Hindlimb muscle (tissue), 1 donor: ENCODE results near the gene GNB2. TPM values are rescaled to one million over a fixed set of nuclear protein-coding genes. Genes with fewer than 3 reads are reported as not detected.
A peak's percentile ranks its signal among the peaks of the same experiment; 100 is the strongest.
"Not testable (repeated sequence)": the region's sequence is repeated elsewhere in the genome, so short reads cannot be mapped to it uniquely, and the experiment has no call there.

Experiments
- DNase-seq: peaks from one replicate; pipeline ENCODE4 v3.0.0-alpha.2; 2013
- polyA plus RNA-seq: library from polyadenylated mRNA; unstranded; fragments of 120-200 nt; gene quantifications from one replicate; pipeline ENCODE4 v1.2.1, GENCODE V29; 2013; ENCODE audit not compliant: insufficient read length

Gene GNB2
- 159 TPM for polyA plus RNA-seq

DNA sequence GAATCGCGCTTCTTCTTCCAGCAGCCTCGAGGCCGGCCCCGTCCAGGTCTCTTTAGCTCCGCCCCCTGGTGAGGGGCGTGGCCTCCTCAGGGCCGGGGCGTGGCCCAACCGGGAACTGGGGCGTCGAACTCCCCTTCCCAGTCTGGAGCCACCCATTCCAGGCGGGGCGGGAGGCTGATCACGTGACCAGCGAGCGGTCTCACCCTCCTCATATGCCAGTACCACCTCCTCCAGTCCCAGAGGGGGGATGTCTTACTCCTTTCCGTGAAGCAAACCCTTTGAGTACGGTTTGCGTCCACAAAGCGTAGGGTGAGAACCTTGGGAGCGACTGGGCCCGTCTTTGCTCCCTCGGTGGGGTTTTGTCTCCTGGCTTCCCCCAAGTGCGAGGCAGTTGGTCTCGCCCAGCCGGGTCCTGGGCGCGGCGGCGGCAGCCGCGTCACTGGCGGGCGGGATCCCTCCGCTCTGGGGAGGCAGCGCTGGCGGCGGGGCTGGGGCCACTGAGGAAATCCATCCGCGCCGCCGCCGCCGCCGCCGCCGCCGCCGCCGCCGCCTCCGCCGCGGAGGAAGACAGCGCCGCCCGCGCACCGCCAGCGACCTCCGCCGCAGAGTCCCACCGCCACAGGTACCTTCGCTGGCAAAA is at the start of gene GNB2:
Gene GNB2, plus strand, starts transcription at position 439 of the 640 bp plus-strand sequence. CDS start 2,526 bp downstream, outside the sequence.
- DNase-seq: peak; percentile 98

DNA sequence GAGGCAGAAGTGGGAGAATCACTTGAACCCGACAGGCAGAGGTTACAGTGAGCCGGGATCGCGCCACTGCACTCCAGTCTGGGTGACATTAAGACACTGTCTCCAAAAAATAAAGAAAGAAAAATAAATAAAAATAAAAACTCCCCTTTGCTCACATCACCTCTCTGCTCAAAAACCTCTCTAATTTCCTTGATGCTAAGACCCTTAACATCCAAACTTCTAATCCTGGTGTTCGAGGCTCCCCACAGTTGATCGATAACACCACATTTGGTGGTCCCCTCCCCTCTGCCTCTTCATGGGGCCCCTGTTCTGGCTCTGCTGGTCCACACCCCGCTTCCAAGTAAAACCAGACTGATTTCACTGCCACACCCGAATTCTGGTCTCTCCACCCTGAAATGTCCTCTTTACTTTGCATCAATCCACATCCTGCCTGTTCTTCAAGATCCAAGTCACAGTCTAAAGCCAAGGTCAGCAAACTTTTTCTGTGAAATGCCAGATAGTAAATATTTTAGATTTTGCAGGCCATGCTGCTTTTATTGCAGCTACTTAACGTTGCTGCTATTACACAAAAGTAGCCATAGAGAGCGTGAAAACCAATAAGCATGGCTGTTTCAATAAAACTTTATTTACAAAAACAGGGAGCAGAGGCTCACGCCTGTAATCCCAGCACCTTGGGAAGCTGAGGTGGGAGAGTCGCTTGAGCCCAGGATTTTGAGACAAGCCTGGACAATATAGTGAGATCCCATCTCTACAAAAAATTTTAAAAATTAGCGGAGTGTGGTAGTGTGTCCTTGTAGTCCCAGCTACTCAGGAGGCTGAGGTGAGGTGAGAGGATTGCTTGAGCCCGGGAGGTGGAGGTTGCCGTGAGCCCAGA is 49.4 kb upstream of the GNB2 start:
- no peak for DNase-seq

GRCh38 chr7:100626055-100626454 is 47.5 kb upstream of the GNB2 start:
- no peak for DNase-seq

DNA sequence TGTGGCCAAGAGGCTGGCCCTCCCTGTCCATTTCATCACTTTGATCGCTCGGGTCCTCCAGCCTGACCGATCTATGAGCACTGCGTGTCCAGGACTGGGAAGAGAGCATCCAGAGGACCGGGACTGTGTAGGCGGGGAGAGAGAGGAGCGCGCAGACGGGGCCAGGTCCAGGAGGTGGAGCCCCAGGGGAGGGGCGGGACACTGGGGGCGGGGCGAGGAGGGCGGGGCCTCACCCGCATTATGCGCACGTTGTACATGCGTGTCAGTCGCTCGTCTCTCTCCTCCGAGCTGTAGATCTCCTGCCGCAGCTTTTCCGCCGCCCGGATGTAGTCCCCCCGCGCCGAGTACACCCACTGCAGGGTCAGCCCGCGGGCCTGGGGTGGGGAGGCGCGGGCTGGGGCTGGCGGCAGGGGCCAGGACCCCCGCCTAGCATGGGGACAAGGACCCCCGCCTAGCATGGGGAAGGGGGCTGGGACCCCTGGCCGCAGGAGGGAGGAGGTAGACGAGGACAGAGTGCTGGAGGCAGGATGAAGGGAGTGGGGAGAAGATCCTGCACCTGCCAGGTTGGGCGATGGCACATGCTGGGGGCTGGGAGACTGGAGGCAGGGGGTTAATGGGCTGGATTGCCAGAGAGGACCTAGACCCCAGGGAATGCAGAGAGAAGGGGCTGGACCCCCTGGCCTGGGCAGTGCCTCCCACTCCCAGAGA is 46.9 kb upstream of the GNB2 start:
- DNase-seq: peak; percentile 58

DNA sequence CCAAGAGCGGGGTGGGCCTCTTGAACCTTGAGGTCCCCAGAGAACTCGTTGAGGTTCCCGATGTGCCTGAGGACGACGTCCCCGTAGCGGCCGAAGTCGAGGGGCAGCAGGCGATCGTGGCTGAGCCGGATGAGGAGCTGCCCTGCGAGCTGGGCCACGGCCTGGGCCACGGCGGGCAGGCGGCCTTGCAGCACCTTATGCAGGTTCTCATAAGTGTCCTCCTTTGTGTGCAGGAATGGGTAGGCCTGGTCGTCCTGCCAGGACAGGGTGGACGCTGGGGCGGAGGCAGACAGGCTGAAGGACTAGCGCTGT is 46.3 kb upstream of the GNB2 start:
- DNase-seq: no peak

- DNase-seq: no peak
Measured at GRCh38 chr7:100629117-100629716, 44.3 kb upstream of the GNB2 start.

DNA sequence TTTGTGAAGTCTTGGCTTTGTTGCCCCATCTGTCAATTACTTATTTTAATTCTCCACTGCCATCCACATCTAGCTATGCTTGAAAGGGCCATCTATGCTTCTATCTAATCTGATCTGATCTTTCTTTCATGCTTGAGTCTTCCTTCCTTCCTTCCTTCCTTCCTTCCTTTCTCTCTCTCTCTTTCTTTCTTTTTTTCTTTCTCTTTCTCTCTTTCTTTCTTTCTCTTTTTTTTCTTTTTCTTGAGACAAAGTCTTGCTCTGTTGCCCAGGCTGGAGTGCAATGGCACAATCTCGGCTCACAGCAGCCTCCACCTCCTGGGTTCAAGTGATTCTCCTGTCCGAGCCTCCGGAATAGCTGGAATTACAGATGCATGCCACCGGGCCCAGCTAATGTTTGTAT is 43.5 kb upstream of the GNB2 start:
- no peak for DNase-seq

GRCh38 chr7:100632951-100633717 is 40.4 kb upstream of the GNB2 start:
- DNase-seq: peak; percentile 57

DNA sequence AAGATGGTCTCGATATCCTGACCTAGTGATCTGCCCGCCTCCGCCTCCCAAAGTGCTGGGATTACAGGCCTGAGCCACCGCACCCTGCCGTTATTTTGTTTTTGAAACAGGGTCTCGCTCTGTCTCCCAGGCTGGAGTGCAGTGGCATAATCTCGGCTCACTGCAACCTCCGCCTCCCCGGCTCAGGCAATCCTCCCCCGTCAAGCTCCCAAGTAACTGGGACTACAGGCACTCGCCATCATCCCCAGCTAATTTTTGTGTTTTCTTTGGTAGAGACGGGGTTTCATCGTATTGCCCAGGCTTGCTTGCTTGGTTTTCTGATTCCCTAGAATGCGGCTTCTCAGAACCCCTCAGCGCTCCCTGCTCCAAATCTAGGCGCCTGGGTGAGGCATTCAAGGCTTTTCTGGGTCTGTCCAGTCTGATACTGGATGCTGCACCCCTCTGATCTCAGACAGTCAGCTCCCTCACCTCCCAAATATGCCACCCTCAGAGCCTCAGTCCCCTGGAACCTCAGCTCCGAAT is 33.5 kb upstream of the GNB2 start:
- no peak for DNase-seq

DNA sequence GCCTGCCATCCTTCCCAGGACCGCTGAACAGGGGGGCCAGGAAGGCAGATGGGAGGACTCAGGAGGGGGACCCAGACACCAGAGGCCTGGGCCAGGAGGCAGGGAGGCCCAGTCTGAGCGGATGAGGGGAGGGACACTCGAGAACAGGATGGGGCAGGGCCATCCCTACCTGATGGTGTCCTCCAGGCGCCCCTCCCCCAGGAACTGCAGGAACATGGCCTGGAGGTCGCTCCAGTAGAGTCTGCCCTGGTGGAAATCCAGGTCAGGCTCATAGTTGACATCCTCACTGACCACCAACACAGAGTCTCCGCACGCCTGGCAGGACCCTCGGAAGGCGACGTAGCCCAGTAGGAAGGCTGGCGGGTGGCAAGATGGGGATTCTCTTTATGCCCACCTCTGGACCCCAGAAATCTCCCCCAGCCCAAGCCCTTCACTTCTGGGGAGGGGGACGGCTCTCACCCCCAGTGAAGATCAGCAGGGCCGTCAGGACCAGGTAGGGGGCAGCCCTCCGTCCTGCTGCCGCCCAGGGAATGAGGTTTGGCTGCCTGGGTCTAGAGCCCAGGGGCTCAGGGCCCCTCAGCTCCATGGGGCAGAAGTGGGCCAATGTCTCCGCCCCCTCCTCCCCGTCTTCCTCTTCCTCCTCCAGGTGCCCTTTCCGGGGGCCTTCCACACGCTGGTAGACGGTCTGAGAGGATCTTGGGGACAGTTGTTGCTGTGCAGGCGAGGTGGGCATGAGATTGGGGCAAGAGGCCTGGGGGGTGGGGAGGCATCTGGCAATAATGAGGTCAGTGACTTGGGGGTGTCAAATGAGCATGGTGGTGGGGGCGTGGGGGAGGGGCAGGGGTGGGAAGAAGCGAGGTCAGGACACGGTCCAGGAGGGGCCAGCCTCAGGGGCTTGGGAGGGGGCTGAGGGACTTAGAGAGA is 32.8 kb upstream of the GNB2 start:
- no peak for DNase-seq

- DNase-seq: no peak
Measured at GRCh38 chr7:100641463-100641859, 32.1 kb upstream of the GNB2 start, which contains the start of gene TFR2. Gene TFR2 (minus strand): TSS chr7:100641552. CDS start chr7:100641509, 43 bp downstream.

GRCh38 chr7:100641860-100642533 is 31.5 kb upstream of the GNB2 start:
- DNase-seq: no peak

- DNase-seq: no peak
Measured at GRCh38 chr7:100642534-100642907, 31.0 kb upstream of the GNB2 start.

DNA sequence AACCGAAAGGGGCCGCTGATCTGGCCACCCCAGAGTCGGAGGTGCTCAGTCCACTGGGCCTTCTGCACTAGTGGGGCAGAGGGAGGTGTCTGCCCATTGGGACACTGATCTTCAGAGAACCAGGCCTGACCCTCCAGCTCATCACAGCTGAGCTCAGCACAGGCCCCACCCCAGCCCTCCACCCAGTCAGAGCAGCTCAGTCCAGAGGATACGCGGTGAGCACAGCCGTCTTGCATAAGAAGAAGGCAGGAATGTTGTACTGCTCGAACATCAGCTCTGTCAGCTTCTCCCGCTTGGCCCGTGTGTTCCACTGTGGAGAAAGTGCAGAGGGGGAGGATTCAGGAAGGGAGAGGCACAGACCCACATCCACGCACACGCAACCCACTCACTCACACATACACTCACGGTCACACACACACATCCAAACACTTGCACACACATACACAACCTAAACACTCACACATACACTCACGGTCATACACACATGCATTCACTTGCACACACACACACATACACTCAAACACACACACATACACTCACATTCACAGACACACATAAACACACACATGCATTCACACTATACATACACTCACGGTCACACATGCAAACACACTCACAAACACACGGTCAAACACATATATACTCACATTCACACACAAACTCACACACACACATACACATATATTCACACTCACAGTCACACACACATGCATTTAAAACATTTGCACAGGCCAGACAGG is 23.5 kb upstream of the GNB2 start:
- DNase-seq: no peak

- no peak for DNase-seq
Measured at GRCh38 chr7:100654908-100655831, 18.4 kb upstream of the GNB2 start.

DNA sequence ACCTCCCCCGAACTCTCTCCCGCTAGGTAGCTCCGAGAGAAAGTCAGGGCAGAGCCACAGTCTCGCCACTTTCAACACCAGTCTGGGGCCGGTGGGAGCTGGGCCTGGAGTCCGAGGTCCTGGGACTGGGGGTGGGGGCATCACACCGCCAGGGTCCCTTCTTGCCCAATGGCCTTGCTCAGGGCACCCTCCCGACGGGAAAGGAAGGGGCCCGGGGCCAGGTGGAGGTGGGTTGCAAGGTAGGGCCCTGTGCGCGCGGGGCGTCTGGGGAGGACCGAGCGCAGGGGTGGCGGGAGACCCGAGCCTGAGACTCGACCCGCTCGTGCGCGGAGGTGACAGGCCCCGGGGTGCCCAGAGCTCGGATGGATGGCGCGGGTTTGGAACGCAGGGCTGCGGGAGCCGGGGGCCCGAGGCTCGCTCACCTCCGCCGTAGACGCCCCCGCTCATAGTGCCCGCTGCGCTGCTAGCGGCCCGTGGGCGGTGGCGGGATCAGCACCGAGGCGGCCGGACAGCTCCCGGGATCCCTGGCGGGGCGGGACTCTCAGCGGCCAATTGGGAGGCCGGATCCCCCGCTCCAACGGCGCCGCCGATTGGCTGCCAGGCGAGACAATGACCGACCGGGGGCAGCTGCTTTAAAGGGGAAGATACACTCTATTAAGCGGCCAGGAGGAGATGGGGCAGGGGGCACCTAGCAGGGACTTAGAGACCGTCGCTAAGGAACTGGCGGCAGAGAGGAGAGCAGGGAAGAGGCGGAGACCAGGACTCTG is 17.4 kb upstream of the GNB2 start, which contains the start of gene ACTL6B:
Gene ACTL6B, minus strand, starts transcription at position 541 of the 767 bp plus-strand sequence. Its CDS starts 94 bp downstream, at position 447.
- no peak for DNase-seq

DNA sequence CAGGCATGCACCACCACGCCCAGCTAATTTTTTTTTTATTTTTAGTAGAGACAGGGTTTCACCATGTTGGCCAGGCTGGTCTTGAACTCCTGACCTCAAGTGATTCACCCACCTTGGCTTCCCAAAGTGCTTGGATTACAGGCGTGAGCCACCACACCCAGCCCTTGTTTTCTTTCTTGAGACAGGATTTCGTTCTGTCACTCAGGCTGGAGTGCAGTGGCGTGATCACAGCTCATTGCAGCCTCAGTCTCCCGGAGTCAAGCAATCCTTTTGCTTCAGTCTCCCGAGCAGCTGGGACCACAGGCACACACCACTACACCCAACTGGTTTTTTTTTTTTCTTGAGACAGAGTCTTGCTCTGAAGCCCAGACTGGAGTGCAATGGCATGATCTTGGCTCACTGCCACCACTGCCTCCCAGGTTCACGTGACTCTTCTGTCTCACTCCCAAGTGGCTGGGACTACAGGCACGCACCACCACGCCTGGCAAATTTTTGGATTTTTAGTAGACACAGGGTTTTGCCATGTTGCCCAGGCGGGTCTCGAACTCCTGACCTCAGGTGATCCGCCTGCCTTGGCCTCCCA is 11.3 kb upstream of the GNB2 start:
- not testable (repeated sequence) for DNase-seq
